K562 (cell line): ENCODE data around the gene XRCC5. TPM values are rescaled to one million over a fixed set of nuclear protein-coding genes. Genes with fewer than 3 reads are reported as not detected.
A peak's percentile ranks its signal among the peaks of the same experiment; 100 is the strongest.

Experiments used
- ATAC-seq: fragments of 200-7000 bp; cut with Tn5 transposase; 3 replicates; pipeline ENCODE4 v1.9.1; 2020; ENCODE audit warnings: moderate library complexity
- BruUV-seq: library from RNA; stranded (reverse); fragments of 400-500 nt; replicated peaks from 2 replicates; lab custom pipeline; 2021; lab: Mats Ljungman, UMichigan
- CTCF ChIA-PET: fragments of 300-600 bp; formaldehyde crosslinking; extraction: SDS; loops from one replicate; lab custom pipeline; 2021; ENCODE audit warnings: low intra/inter-chr PET ratio; lab: Yijun Ruan, JAX
- POLR2A ChIA-PET: fragments of 300-600, 350-650 bp; sonication (Branson Sonifier 250); formaldehyde crosslinking; extraction: SDS; loops from one replicate; lab custom pipeline; 2021; ENCODE audit warnings: antibody characterized with exemption, inconsistent platforms; lab: Yijun Ruan, JAX
- DNase-seq, 4 experiments: peaks; one replicate each; pipeline versions ENCODE4 v3.0.0 to v3.0.0-alpha.2; 2011 to 2018; ENCODE audit warnings: low spot score in 3 of 4, mixed read lengths in 3 of 4; ENCODE audit errors: extremely low read depth in 1 of 4
- FAIRE-seq: peaks from 2 replicates; lab custom pipeline; 2011; peaks lifted over from hg19 to GRCh38; lab: Jason Lieb, UNC
- H2AFZ ChIP-seq: 2 replicates; pipeline ENCODE4 v1.6.0; 2011; ENCODE audit warnings: low read depth, low read length, control low read depth, inconsistent platforms
- H3K27ac ChIP-seq: fragments of 200-600 bp; 3 replicates; pipeline ENCODE4 v1.8.0; 2011; ENCODE audit warnings: low read depth, mild to moderate bottlenecking, control low read depth, inconsistent platforms, low read length, moderate library complexity, mixed read lengths; ENCODE audit errors: extremely low read depth
- H3K27me3 ChIP-seq, 2 experiments: fragments of 300-600 bp in 1 of 2; 2 replicates in 1 of 2; 3 replicates in 1 of 2; pipeline versions ENCODE4 v1.6.0 to v1.8.0; 2011; ENCODE audit warnings: inconsistent platforms in 2 of 2, low read length in 2 of 2, mild to moderate bottlenecking in 1 of 2, mixed read lengths in 1 of 2, moderate library complexity in 1 of 2; ENCODE audit not compliant: control insufficient read depth in 2 of 2, insufficient read depth in 2 of 2
- H3K36me3 ChIP-seq: fragments of 300-600 bp; 3 replicates; pipeline ENCODE4 v1.8.0; 2011; ENCODE audit warnings: mild to moderate bottlenecking, low read length, inconsistent platforms; ENCODE audit not compliant: control insufficient read depth, insufficient read depth
- H3K4me1 ChIP-seq, 2 experiments: fragments of 200-600 bp in 1 of 2; replicated peaks in 1 of 2; 2 replicates in 1 of 2; 3 replicates in 1 of 2; pipeline versions ENCODE4 v1.5.1 to v1.8.0; 2011; ENCODE audit warnings: inconsistent platforms in 2 of 2, low read length in 2 of 2, mild to moderate bottlenecking in 1 of 2, mixed read lengths in 1 of 2, moderate library complexity in 1 of 2; ENCODE audit not compliant: control insufficient read depth in 2 of 2, insufficient read depth in 2 of 2
- H3K4me2 ChIP-seq: 2 replicates; pipeline ENCODE4 v1.6.1; 2011; ENCODE audit warnings: low read length, control low read depth, inconsistent platforms, mixed read lengths; ENCODE audit not compliant: insufficient read depth
- H3K4me3 ChIP-seq: fragments of 200-600 bp; sonication (generic), shearing (Covaris generic); 2 replicates; pipeline ENCODE4 v1.5.1; 2016; ENCODE audit warnings: control low read depth, inconsistent platforms
- H3K79me2 ChIP-seq: fragments of 200-600 bp; 3 replicates; pipeline ENCODE4 v1.8.0; 2011; ENCODE audit warnings: low read length, inconsistent platforms; ENCODE audit not compliant: control insufficient read depth, insufficient read depth
- H3K9ac ChIP-seq, 2 experiments: 2 replicates each; pipeline versions ENCODE4 v1.6.0 to v1.6.1; 2011; ENCODE audit warnings: low read depth in 2 of 2, low read length in 2 of 2, control low read depth in 1 of 2, inconsistent platforms in 1 of 2, mild to moderate bottlenecking in 1 of 2, mixed read lengths in 1 of 2; ENCODE audit not compliant: insufficient read depth in 1 of 2
- H3K9me1 ChIP-seq: one replicate; pipeline ENCODE4 v1.6.0; 2011; ENCODE audit warnings: inconsistent platforms, mild to moderate bottlenecking, low read length, moderate library complexity; ENCODE audit not compliant: control insufficient read depth, insufficient read depth
- H3K9me3 ChIP-seq: replicated peaks from 2 replicates; pipeline ENCODE4 v1.5.1; 2011; ENCODE audit warnings: low read depth, low read length, inconsistent platforms; ENCODE audit not compliant: control insufficient read depth, insufficient read depth
- H4K20me1 ChIP-seq: replicated peaks from 2 replicates; pipeline ENCODE4 v1.6.1; 2011; ENCODE audit warnings: low read length, inconsistent platforms, mixed read lengths; ENCODE audit not compliant: control insufficient read depth, insufficient read depth
- NRF1 ChIP-seq, 2 experiments: fragments of 450-650 bp; IDR thresholded peaks in 1 of 2; conservative IDR thresholded peaks in 1 of 2; 2 replicates each; pipeline ENCODE4 v1.6.1; 2014; ENCODE audit warnings: mild to moderate bottlenecking in 2 of 2
- POLR2G ChIP-seq: fragments of 200-400 bp; formaldehyde crosslinking; IDR thresholded peaks from 2 replicates; pipeline ENCODE4 v1.6.1; 2017; ENCODE audit warnings: low read depth, mild to moderate bottlenecking, antibody characterized with exemption, low read length, moderate library complexity
- ZC3H8 ChIP-seq: fragments of 450-650 bp; IDR thresholded peaks from 2 replicates; pipeline ENCODE4 v1.6.1; 2017
- WGBS: fragments of 100-300 bp; shearing (Covaris generic); methylation state at CpG from one replicate; pipeline ENCODE4 v1.1.6; 2016; ENCODE audit warnings: low coverage, mixed read lengths; ENCODE audit not compliant: insufficient coverage; ENCODE audit errors: missing lambda C conversion rate; 5-methylcytosine and 5-hydroxymethylcytosine counted together
- in situ Hi-C: fragments of 300-500 bp; cut with MboI; formaldehyde crosslinking; loops from 4 replicates; pipeline ENCODE4 v1.15.0; 2018; ENCODE audit warnings: inconsistent platforms, mixed read lengths
- intact Hi-C: fragments of 100-400 bp; cut with micrococcal nuclease; formaldehyde crosslinking; loops from 2 replicates; pipeline ENCODE4 v1.14.2; 2022
- polyA plus RNA-seq, 8 experiments: library from polyadenylated mRNA; depleted of rRNA in 4 of 8; stranded (reverse) in 5 of 8; unstranded in 3 of 8; fragments of >200 nt; fragmentation: Nextera tagmentation in 2 of 8; fragmentation: Illumina TruSeq in 1 of 8; extraction: Ambion mirVana in 2 of 8; extraction: Trizol in 1 of 8; gene quantifications; 2 replicates each; pipeline versions ENCODE4 v1.2.1 to v1.2.3, GENCODE V29; 2011 to 2014; ENCODE audit warnings: inconsistent platforms in 1 of 8, missing spikeins in 1 of 8
- total RNA-seq, 7 experiments: library from RNA; depleted of rRNA in 6 of 7; stranded (reverse); fragments of >200 nt in 6 of 7; fragmentation: Illumina TruSeq in 2 of 7; extraction: Trizol in 2 of 7; gene quantifications; 2 replicates each; pipeline versions ENCODE4 v1.2.1 to v1.2.3, GENCODE V29; 2011 to 2021; ENCODE audit warnings: low replicate concordance in 1 of 7

Gene XRCC5
- total and polyA plus RNA-seq, 9 of the 15 experiments (the other 6 are each of a cell fraction or from before 2014, with no cell fraction given): 168 to 551 (median 297) TPM

GRCh38 chr2:216107760-216108159 lies 1.4 kb upstream of the XRCC5 start:
- BruUV-seq: no TSS peak
- no peak for FAIRE-seq
- intact Hi-C loops: loop anchor here (5.0 to 10.0 kb wide), 3 partner anchors 35 to 153 kb away; no protein-coding TSS in a partner anchor
- ATAC-seq: peak; percentile 58
- Histone ChIP-seq H3K4me1 (peaks cover 5 to 14% of the 10 kb centered on the region in 2 experiments; a peak in 4 of 5 replicates), H3K27me3 (no peaks in the 10 kb centered on the region), H3K4me3 (no peak overlapping the region), H3K4me2 (peak overlapping the region; percentile 73), H4K20me1 (no peaks in the 10 kb centered on the region; the same call in 1 of the 2 replicates), H3K27ac (peak overlapping the region; percentile 46; the same call in 2 of the 3 replicates), H3K79me2 (peaks cover 37% of the 10 kb centered on the region), H3K36me3 (peaks cover 26% of the 10 kb centered on the region; the same call in 2 of the 3 replicates)
- peak in 3 of 4 experiments; percentile 8 to 60 (median 12) for DNase-seq
- CTCF ChIA-PET: no interaction called here
- TF ChIP-seq POLR2G: 0 out of 2 replicates have a peak, but pooled peaks have one; percentile 13
- peak; percentile 15 to 20; a peak in 1 of 4 replicates for TF ChIP-seq NRF1 (conservative IDR thresholded peaks at IDR 0.05 in 1 of 2, IDR thresholded peaks at IDR 0.05 in 1 of 2)
- TF ChIP-seq ZC3H8: no peak
- TF ChIP-seq, all 486 proteins: peak for 2
- Histone ChIP-seq H3K9ac (peak overlapping the region; percentile 75 to 79; a peak in 3 of 4 replicates), H3K9me1 (no peaks in the 10 kb centered on the region), H3K9me3 (no peaks in the 10 kb centered on the region), H2AFZ (peak overlapping the region; percentile 88)
- POLR2A ChIA-PET: interaction anchor here (1.5 to 1.6 kb wide), 2 partner anchors 11 to 14 kb away, joined by 4 read pairs; no protein-coding TSS in a partner anchor
- 27% methylated on average over 13 of the region's 13 CpGs for WGBS
- in situ Hi-C loops: no loop called here
